GM12801 (cell line): ENCODE results near the gene CAMK2D.

Experiments used
- TF ChIP-seq, protein P1 (sequence below): IDR thresholded peaks from one replicate; pipeline ENCODE4 v1.5.1; 2011; ENCODE audit warnings: control low read depth; ENCODE audit not compliant: insufficient read length; ENCODE audit errors: extremely low read depth

Gene CAMK2D

GRCh38 chr4:113742643-113743042, 18.9 kb downstream of the CAMK2D start:
- TF ChIP-seq, protein P1, sequence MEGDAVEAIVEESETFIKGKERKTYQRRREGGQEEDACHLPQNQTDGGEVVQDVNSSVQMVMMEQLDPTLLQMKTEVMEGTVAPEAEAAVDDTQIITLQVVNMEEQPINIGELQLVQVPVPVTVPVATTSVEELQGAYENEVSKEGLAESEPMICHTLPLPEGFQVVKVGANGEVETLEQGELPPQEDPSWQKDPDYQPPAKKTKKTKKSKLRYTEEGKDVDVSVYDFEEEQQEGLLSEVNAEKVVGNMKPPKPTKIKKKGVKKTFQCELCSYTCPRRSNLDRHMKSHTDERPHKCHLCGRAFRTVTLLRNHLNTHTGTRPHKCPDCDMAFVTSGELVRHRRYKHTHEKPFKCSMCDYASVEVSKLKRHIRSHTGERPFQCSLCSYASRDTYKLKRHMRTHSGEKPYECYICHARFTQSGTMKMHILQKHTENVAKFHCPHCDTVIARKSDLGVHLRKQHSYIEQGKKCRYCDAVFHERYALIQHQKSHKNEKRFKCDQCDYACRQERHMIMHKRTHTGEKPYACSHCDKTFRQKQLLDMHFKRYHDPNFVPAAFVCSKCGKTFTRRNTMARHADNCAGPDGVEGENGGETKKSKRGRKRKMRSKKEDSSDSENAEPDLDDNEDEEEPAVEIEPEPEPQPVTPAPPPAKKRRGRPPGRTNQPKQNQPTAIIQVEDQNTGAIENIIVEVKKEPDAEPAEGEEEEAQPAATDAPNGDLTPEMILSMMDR, result no peak

GRCh38 chr4:113741956-113742355, 19.6 kb downstream of the CAMK2D start:
- TF ChIP-seq, protein P1, result no peak

GRCh38 chr4:113740857-113741379, 20.6 kb downstream of the CAMK2D start:
- TF ChIP-seq, protein P1, result no peak

DNA sequence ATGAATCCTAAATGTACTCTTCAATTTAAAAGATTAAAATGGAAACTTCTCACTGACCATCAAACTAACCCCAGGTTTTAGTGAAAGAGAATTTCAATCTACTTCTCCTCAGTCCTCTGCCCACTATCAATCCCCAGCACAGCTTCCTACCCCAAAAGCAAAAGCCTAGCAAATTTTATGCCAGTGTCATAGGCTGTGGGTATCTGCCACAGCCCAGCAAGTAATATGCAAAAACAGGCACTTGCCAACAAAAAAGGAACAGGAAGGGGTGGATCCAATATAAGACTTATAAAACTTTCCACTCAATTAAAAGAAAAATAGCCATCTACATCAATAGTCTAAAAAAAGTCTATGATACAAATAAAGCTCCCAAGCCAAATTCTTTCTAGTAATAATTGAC, 22.3 kb downstream of the CAMK2D start:
- TF ChIP-seq, protein P1, result no peak

DNA sequence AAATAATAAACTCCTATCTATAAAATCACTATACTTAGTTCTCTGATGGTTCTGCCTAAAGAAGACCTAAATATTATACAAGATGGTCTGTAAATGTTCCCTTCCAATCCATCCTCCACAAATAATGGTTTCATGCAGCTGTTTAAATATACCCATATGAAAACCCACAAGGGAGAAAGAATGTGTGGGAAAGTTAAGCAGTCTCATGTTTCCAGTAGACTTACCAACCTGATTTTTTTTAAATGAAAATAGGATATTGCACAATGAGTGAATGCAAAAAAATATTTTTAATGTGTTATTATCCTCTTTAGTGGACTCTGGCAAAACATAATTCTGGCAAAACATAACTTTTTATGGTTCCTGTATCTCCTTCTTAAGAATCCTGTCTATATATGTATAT, 23.3 kb downstream of the CAMK2D start:
- TF ChIP-seq, protein P1, result no peak

- TF ChIP-seq, protein P1, result no peak
Observed at GRCh38 chr4:113733685-113734084, 27.9 kb downstream of the CAMK2D start.

DNA sequence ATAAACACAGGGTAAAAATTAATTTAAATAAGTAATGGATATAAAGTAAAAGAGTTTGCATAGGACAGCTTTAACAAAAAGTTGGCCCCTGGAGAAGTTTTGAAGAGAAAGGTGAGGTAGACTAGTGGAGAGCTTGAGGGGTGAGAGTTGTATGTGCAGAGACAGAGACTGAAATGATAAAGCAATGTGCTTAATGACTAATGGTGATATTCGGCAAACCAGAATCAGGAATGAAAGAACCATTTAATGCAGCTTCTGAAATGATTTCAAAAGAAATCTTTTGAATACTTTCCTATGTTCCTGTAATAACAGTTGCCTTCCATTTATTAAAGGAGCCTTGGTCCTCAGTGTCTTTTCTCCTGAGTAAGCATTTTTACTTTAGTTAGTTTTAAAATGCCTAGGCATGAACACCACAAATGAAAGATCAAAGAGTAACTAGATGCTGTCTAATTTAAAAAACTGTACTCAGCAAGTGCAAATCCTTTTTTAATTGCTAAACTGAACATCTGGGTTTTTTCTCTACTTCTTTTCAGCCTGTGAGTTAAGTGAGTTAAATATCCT, 28.5 kb downstream of the CAMK2D start:
- TF ChIP-seq, protein P1, result no peak
